ENCODE measurements around the gene HES5. TPM values are rescaled to one million over a fixed set of nuclear protein-coding genes. Genes with fewer than 3 reads are reported as not detected.

The HES5 gene
- total RNA-seq, 4 donors from 2014 or later = 0.19 to 0.33 TPM; not detected in 2

GRCh38 chr1:2522230-2522629 lies 7.8 kb downstream of the HES5 start:
- TF ChIP-seq POLR2A (IDR thresholded peaks at IDR 0.05; ENCODE audit: low read depth) = no peak
- no peak for TF ChIP-seq POLR2AphosphoS5 (IDR thresholded peaks at IDR 0.05)
- no peak for TF ChIP-seq CTCF (IDR thresholded peaks at IDR 0.05)
- no peak for TF ChIP-seq EP300 (IDR thresholded peaks at IDR 0.05)
- no peak for DNase-seq (ENCODE audit: extremely low spot score)
- no peaks in the 10 kb centered on the region for H3K9me3 ChIP-seq
- H3K36me3 ChIP-seq = peaks cover 44 to 45% (median 45%) of the 10 kb centered on the region in 4 donors
- H3K4me1 ChIP-seq = peaks cover 27 to 41% (median 38%) of the 10 kb centered on the region in 4 donors
- H3K27ac ChIP-seq (replicated peaks in 1 of 4) = no peak overlapping the region
- no peaks in the 10 kb centered on the region for H3K27me3 ChIP-seq
- intact Hi-C loops (cut with DNase I) = no loop called here
- WGBS = 88% methylated on average over 7 of the region's 7 CpGs
- no peak overlapping the region for H3K4me3 ChIP-seq

DNA sequence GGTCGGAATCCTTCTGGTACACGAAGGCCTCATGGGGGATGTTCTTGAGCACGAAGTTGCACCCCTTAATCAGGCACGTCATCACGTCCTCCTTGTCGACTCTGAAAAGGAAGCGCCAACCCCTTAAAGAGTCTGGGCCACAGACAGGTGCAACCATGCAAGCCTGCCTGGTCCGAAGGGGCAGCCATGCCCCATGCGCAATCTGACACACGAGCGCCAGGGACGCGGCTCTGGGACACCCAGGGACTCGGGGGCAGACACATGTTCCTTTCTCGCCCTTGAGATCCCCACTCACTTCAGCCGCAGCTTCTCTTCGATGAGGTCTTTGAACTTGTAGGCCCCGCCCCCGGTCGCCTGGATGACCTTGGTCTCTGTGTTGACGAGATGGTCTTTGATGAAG lies 9.3 kb downstream of the HES5 start:
- Histone ChIP-seq H3K27me3 (no peaks in the 10 kb centered on the region), H3K27ac (replicated peaks in 1 of 4) (no peak overlapping the region), H3K9me3 (no peaks in the 10 kb centered on the region), H3K36me3 (peaks cover 59 to 60% (median 59%) of the 10 kb centered on the region in 4 donors), H3K4me1 (peaks cover 19 to 32% (median 30%) of the 10 kb centered on the region in 4 donors), H3K4me3 (no peak overlapping the region)
- WGBS = 90% methylated on average over 21 of the region's 21 CpGs
- no peak for TF ChIP-seq POLR2A (IDR thresholded peaks at IDR 0.05; ENCODE audit: low read depth)
- no peak for TF ChIP-seq POLR2AphosphoS5 (IDR thresholded peaks at IDR 0.05)
- TF ChIP-seq EP300 (IDR thresholded peaks at IDR 0.05) = no peak
- TF ChIP-seq CTCF (IDR thresholded peaks at IDR 0.05) = no peak
- no peak for DNase-seq (ENCODE audit: extremely low spot score)
- intact Hi-C loops (cut with DNase I) = no loop called here

GRCh38 chr1:2520206-2520605 lies 9.9 kb downstream of the HES5 start:
- peaks cover 65 to 66% (median 65%) of the 10 kb centered on the region in 4 donors for H3K36me3 ChIP-seq
- DNase-seq (ENCODE audit: extremely low spot score) = no peak
- WGBS = 89% methylated on average over 7 of the region's 20 CpGs
- no peak overlapping the region for H3K4me3 ChIP-seq
- H3K27ac ChIP-seq (replicated peaks in 1 of 4) = no peak overlapping the region
- H3K27me3 ChIP-seq = no peaks in the 10 kb centered on the region
- no peaks in the 10 kb centered on the region for H3K9me3 ChIP-seq
- intact Hi-C loops (cut with DNase I) = no loop called here
- no peak for TF ChIP-seq POLR2AphosphoS5 (IDR thresholded peaks at IDR 0.05)
- no peak for TF ChIP-seq CTCF (IDR thresholded peaks at IDR 0.05)
- no peak for TF ChIP-seq POLR2A (IDR thresholded peaks at IDR 0.05; ENCODE audit: low read depth)
- no peak for TF ChIP-seq EP300 (IDR thresholded peaks at IDR 0.05)
- peaks cover 15 to 26% (median 24%) of the 10 kb centered on the region in 4 donors for H3K4me1 ChIP-seq

GRCh38 chr1:2519729-2520128 lies 10.3 kb downstream of the HES5 start:
- no peak for DNase-seq (ENCODE audit: extremely low spot score)
- peaks cover 67 to 70% (median 70%) of the 10 kb centered on the region in 4 donors for H3K36me3 ChIP-seq
- intact Hi-C loops (cut with DNase I) = no loop called here
- H3K27me3 ChIP-seq = no peaks in the 10 kb centered on the region
- peaks cover 11 to 21% (median 19%) of the 10 kb centered on the region in 4 donors for H3K4me1 ChIP-seq
- no peak overlapping the region for H3K4me3 ChIP-seq
- no peaks in the 10 kb centered on the region for H3K9me3 ChIP-seq
- TF ChIP-seq POLR2AphosphoS5 (IDR thresholded peaks at IDR 0.05) (no peak), EP300 (IDR thresholded peaks at IDR 0.05) (no peak), POLR2A (IDR thresholded peaks at IDR 0.05; ENCODE audit: low read depth) (no peak), CTCF (IDR thresholded peaks at IDR 0.05) (no peak)
- WGBS = 94% methylated on average over 11 of the region's 30 CpGs
- H3K27ac ChIP-seq (replicated peaks in 1 of 4) = no peak overlapping the region
